Activated CD4-positive, alpha-beta T cell treated with anti-CD3 and anti-CD28 coated beads, Interleukin-2, amount 50 U/mL, for 1 hour (primary cell): Measurements from ENCODE around the gene SPINK6.

ENCODE experiments used
- DNase-seq: peaks from one replicate; pipeline ENCODE4 v3.0.0-alpha.2; 2020

SPINK6 gene, protein sequence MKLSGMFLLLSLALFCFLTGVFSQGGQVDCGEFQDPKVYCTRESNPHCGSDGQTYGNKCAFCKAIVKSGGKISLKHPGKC

GRCh38 chr5:148202531-148203203, at the start of gene SPINK6:
TSS of gene SPINK6 (plus strand) at chr5:148203042. CDS start at chr5:148203097, 55 bp downstream.
- DNase-seq: no peak

DNA sequence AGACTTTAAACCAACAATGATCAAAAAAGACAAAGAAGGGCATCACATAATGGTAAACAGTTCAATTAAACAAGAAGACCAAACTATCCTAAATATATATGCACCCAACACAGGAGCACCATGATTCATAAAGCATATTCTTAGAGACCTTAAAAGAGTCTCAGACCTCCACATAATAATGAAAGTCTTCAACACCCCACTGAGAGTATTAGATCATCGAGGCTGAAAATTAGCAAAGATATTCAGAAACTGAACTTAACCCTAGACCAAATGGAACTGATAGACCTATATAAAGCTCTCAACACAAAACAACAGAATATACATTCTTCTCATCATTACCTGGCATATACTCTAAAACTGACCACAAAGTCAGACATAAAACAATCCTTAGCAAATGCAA, 46.2 kb upstream of the SPINK6 start:
- no peak for DNase-seq

- no peak for DNase-seq
Measured at GRCh38 chr5:148162038-148162437, 40.8 kb upstream of the SPINK6 start.

DNA sequence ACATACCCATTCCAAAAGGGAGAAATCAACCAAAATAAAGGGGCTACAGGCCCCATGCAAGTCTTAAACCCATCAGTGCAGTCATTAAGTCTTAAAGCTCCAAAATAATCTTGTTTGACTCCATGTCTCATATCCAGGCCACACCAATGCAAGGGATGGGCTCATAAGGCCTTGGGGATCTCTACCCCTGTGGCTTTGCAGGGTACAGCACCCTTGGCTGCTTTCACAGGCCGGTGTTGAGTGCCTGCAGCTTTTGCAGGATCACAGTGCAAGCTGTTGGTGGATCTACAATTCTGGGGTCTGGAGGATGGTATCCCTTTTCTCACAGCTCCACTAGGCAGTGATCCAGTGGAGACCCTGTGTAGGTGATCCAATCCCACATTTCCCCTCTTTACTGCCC, 39.5 kb upstream of the SPINK6 start:
- DNase-seq: no peak

GRCh38 chr5:148166550-148167283, 36.1 kb upstream of the SPINK6 start:
- no peak for DNase-seq

DNA sequence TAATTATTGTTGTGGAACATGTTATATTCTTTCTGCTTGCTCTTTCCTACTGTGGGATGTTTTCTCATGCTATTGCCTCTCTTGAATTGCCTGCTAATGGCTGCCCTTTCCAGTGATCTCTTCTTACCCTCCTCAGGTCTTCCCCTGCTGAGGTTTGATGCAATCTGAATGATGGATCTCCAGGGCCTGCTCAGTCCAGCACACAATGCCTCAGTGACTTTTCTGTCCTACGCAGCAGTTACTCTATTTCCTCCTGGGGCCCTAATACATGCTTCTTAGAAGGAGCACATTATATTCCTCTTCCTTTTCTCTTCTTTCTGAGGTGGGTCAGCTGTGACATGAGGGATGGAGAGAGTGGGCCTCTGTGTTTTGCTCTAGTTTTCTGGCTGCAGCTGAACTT, 34.6 kb upstream of the SPINK6 start, which contains the start of gene SPINK14:
SPINK14 (plus strand) TSS at position 301 of the 400 bp plus-strand sequence. CDS start 1,187 bp downstream, outside the sequence.
- DNase-seq: no peak

GRCh38 chr5:148172377-148172776, 30.5 kb upstream of the SPINK6 start:
- DNase-seq: no peak

GRCh38 chr5:148176480-148176879, 26.4 kb upstream of the SPINK6 start:
- DNase-seq: no peak

DNA sequence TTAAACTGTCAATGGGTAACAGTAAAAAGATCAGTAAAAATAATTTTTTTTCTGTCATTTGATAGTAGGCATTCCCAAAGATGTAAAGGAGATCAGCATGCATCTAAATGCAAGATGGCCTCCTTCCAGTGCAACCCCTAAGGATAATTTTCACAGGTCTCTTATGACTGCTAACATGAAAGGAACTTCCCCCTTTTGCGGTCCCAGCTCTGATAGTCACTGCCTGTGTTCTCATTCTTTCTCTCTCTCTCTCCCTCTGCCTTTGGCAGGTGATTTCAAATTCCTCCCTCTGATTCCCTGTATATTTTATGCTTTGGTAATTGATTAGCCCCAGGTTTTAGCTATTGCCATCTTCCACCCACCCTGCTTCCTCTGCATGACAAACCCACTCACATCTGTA, 25.6 kb upstream of the SPINK6 start:
- no peak for DNase-seq

DNA sequence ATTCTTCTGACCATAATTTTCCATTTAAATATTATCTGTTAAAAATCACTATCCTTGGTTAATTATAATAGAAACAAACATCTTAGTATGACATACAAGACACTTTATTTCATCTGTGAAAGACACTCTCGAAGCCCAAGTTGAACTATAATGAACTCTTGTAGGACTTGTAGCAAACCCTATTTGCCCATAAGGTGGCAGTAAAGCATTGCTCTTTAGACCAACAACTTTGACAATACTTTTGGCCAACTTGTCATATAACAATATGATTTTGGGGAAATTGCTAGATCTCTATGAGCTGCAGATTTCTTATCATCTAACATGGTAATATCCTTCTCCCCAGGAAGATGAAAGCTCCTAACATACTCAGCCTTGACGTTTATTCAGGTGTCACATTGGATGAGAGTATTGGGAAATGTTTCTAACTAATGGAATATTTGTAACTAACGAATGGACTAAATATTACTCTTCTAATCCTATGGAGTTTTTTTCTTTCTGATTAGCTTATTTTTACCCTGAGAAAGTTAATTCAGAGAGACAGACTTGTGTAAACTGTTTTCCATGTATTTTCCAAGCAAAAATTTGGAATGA, 23.5 kb upstream of the SPINK6 start:
- no peak for DNase-seq

DNA sequence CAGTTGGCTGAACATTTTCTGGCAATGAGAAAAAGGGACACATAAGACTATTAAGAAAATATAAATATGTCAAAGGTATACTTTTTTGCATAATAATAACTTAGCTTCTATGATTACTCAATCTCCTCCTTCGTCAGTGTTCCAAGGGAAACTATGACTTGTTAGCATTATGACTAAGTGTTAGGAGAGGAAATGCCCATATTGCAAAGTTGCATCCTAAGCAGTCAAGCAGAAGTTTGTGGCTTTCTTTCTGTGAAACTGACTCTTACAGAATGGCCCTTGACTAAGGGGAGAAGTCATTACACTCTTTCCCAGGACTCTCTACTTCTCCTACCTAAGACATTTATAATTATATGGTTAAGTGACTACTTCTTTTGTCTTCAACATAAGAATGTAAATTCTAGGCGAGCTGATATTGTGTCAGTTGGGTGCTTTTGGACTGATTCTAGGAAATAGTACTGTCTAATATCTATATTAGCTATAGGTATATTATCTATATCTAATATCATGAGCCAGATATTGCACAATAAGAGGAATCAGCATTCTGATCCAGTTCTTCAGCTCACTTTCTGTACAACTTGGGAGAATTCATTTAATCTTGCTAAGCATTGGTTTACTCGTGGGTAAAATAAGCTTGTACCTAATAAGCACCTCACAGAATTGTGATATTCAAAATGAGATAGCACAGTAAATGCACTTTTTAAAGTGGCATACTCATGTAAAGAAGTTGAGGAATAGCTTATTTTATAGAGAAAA, 16.4 kb upstream of the SPINK6 start:
- DNase-seq: no peak

DNA sequence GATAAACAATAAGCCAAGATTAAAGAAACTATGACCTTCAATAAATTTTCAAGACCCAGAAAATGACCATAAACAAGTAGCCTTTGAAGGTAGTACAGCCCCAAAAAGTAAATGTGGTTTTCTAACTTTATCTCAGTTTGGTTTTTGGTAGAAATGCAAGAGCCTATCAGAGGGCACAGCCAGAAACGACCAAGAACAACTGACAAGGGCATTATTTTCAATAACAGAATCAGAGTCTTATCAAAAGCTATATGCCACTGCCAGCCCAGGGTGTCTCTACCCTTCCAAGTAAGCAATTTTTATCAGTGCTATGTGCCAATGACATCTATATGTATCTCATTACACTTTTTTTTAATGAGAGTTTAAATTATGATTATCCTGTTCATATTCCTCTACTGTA, 11.8 kb upstream of the SPINK6 start:
- DNase-seq: no peak

DNA sequence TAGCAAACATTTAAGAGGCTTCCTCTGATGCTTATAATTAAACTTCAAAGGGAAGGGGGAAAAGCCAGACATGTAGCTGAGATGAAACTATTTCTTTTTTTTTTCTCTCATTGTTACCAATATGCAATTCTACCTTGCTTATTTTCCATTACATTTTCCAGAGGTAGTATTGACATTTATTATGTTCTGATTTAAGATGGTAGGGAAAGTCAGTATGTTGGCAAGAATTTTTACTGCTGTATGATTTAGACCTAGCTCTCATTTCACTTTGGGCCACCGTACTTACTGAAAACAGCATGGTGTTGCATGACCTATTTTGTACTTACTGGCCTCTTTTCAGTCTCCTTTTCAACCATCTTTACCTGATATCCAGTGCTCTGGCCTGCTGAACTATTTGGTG, 9.6 kb upstream of the SPINK6 start:
- no peak for DNase-seq

GRCh38 chr5:148201151-148201550, 1.7 kb upstream of the SPINK6 start:
- DNase-seq: no peak

DNA sequence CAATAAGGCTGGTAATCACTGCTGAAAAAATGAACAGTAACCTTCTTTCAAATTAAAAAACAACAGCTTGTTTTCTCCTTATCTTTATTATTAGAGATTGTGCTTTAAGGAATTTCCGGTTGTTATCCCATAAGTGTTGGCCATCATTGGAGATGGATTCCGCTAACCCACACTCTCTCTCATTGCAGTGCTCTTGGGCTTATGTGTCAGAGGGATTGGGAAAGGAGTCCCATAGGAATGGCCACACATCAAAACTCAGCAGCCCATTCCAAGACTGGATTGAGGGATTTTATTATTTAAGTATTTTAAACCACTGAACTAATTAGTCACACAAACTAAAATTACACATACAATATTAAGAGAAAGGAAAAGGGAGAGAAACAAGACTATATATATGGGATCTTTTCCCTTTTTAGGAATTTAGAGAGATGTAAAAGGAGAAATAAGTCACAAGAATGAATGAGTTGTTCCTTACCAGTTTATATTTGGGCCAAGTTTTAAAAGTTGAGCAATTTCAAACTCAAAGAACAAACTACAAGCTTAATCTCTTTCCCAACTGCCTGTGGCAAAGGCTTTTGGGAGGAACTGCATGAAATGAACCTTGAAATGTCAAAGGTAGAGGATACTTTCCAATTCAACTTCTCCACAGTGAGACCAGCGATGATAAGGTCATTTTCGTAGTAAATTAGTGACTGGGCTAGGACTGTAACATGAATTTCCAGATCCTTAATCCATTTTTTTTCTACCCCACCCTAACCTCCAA, 2.4 kb downstream of the SPINK6 start:
- no peak for DNase-seq

- no peak for DNase-seq
Measured at GRCh38 chr5:148205865-148206264, 3.0 kb downstream of the SPINK6 start.

DNA sequence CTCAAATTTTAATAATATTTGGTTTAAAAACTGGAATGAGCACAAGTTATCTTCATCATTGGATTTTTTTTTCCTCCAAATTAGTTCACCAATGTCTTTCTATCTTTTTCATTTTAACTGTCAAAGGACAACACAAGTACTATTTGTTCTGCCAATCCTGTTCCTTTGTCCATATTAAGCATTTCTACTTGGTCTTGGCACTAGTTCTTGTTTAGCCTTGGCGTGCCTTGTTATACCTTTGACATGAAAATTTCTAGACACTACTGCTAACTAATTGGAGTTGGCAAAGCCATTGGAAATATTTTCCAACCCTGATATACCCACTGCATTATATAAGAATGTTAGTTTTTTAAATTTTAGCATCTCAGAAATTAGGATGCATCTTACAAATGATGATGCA, 3.8 kb downstream of the SPINK6 start:
- no peak for DNase-seq

DNA sequence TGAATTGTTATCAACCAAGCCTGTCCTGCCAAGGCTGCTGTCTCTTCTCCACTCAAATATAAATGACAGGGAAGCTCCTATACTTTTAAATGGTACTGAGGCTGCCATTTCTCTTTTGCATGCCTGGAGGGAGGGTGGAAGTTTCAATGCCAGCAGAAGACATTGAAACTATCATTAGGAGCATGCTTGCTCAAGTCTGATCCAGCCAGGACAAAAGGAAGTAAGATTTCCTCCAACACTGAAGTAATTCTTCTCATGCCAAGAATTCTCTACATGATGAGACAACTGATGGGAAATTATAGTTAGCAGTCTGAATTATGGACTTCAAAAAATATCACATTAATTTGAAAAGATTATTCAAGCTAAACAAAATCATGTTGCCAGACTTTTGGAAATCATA, 5.4 kb downstream of the SPINK6 start:
- no peak for DNase-seq

DNA sequence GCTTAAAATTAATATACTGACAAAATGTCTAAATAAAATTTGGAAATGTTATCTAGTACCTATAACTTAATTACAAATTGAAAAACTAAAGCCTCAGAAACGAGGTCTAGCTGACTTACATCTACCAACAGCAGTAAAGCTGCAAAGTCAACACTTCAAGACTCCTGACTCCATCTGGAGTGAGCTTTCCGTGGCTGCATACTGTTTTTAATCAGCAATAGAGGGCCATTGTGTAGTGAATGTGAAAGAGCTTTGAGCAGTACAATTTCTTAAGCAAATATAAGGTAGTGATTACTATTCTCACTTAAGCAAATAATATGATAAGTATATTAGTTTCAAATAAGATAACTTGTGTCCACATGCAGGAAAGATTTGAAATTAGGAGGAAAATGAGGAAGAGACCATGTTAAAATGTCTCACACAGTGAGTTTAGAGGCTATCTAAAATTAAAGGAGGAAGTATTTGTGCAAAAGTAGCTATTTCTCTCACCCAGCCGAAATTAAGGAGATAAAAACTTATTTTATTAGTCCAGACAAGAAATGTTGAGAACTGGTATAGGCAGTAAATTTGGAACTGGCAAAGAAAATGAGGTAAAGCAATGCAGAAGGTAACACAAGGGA, 6.4 kb downstream of the SPINK6 start:
- DNase-seq: no peak

DNA sequence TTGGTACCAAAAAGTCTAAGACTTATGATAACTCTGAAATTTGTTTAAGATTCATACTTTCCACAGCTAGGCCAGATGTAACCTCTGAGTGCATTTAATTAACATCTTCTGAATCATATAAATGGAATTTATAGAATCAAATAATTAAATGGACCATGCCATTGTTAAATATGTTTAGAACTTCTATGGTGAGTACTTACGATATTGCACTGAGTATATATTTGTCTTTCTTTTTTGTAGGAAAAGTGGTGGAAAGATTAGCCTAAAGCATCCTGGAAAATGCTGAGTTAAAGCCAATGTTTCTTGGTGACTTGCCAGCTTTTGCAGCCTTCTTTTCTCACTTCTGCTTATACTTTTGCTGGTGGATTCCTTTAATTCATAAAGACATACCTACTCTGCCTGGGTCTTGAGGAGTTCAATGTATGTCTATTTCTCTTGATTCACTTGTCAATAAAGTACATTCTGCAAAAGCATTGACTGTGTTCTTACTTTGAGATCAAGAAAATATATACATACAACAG, 11.9 kb downstream of the SPINK6 start:
- DNase-seq: no peak

- DNase-seq: no peak
Measured at GRCh38 chr5:148221508-148221907, 18.7 kb downstream of the SPINK6 start.
